SU-DHL-6 (cell line): ENCODE results near the gene DIPK1B.

Experiments
- H2AFZ ChIP-seq: fragments of 200-600 bp; sonication (generic); 2 replicates; pipeline ENCODE4 v1.6.1; 2014; ENCODE audit warnings: low read depth, mild to moderate bottlenecking, moderate library complexity, mixed read lengths, antibody characterized with exemption, low read length; ENCODE audit not compliant: severe bottlenecking
- H3F3A ChIP-seq: fragments of 200-600 bp; shearing (Covaris generic); 2 replicates; pipeline ENCODE4 v1.6.0; 2016; ENCODE audit warnings: antibody characterized with exemption, mild to moderate bottlenecking; ENCODE audit not compliant: insufficient read depth
- H3K27ac ChIP-seq: fragments of 200-600 bp; sonication (generic); 2 replicates; pipeline ENCODE4 v1.5.1; 2016; ENCODE audit warnings: low read depth, mild to moderate bottlenecking, low read length, moderate library complexity, mixed read lengths
- H3K27me3 ChIP-seq: fragments of 200-600 bp; sonication (generic), shearing (Covaris generic); 2 replicates; pipeline ENCODE4 v1.6.0; 2014; ENCODE audit warnings: mild to moderate bottlenecking, low read length
- H3K36me3 ChIP-seq: fragments of 200-600 bp; sonication (generic); 2 replicates; pipeline ENCODE4 v1.6.1; 2014; ENCODE audit warnings: mild to moderate bottlenecking, low read length, mixed read lengths
- H3K4me2 ChIP-seq: fragments of 300-600, 200-600 bp; shearing (Covaris generic), sonication (generic); 2 replicates; pipeline ENCODE4 v1.6.0; 2014; ENCODE audit warnings: low read length, low read depth, mild to moderate bottlenecking; ENCODE audit not compliant: poor library complexity, severe bottlenecking
- H3K4me3 ChIP-seq: fragments of 200-600 bp; sonication (generic); 2 replicates; pipeline ENCODE4 v1.5.1; 2014; ENCODE audit warnings: antibody characterized with exemption, low read length, mild to moderate bottlenecking, mixed read lengths; ENCODE audit not compliant: insufficient read depth, poor library complexity, severe bottlenecking
- H3K79me2 ChIP-seq: fragments of 200-600 bp; sonication (generic); 2 replicates; pipeline ENCODE4 v1.6.1; 2014; ENCODE audit warnings: mild to moderate bottlenecking, low read length, moderate library complexity; ENCODE audit not compliant: insufficient read depth
- H3K9ac ChIP-seq: fragments of 200-600 bp; sonication (generic); 2 replicates; pipeline ENCODE4 v1.7.0; 2014; ENCODE audit warnings: mild to moderate bottlenecking, low read length
- H3K9me2 ChIP-seq: fragments of 200-600 bp; sonication (generic); replicated peaks from 2 replicates; pipeline ENCODE4 v1.6.1; 2014; ENCODE audit warnings: low read length; ENCODE audit not compliant: insufficient read depth
- H3K9me3 ChIP-seq: fragments of 200-600 bp; sonication (generic); 2 replicates; pipeline ENCODE4 v1.6.1; 2014; ENCODE audit warnings: low read length, mixed read lengths; ENCODE audit not compliant: insufficient read depth
- H4K20me1 ChIP-seq: fragments of 200-600 bp; sonication (generic); 2 replicates; pipeline ENCODE4 v1.6.1; 2014; ENCODE audit warnings: low read depth, mild to moderate bottlenecking, antibody characterized with exemption, low read length, moderate library complexity, mixed read lengths
- CTCF ChIP-seq: fragments of 200-600 bp; sonication (generic); IDR thresholded peaks from one replicate; pipeline ENCODE4 v1.5.1; 2017; ENCODE audit warnings: antibody characterized with exemption, mild to moderate bottlenecking, low read length, moderate library complexity; ENCODE audit not compliant: insufficient read depth, poor library complexity, severe bottlenecking
- EZH2phosphoT487 ChIP-seq: fragments of 200-600 bp; sonication (generic), shearing (Covaris generic); conservative IDR thresholded peaks from 2 replicates; pipeline ENCODE4 v1.6.1; 2018; ENCODE audit warnings: mild to moderate bottlenecking, antibody characterized with exemption, low read length, moderate library complexity, mixed read lengths

DIPK1B gene

GRCh38 chr9:136669791-136670464, 42.4 kb upstream of the DIPK1B start:
- H3K79me2 ChIP-seq, result no peaks in the 10 kb centered on the region
- H3K36me3 ChIP-seq, result no peaks in the 10 kb centered on the region
- no peak overlapping the region for H2AFZ ChIP-seq
- no peaks in the 10 kb centered on the region for H4K20me1 ChIP-seq
- no peaks in the 10 kb centered on the region for H3K9me3 ChIP-seq
- H3K9ac ChIP-seq, result no peak overlapping the region
- no peaks in the 10 kb centered on the region for H3F3A ChIP-seq
- H3K4me2 ChIP-seq, result no peak overlapping the region
- no peaks in the 10 kb centered on the region for H3K27me3 ChIP-seq
- no peak overlapping the region for H3K4me3 ChIP-seq
- no peak overlapping the region for H3K27ac ChIP-seq
- TF ChIP-seq EZH2phosphoT487, result no peak
- no peak for TF ChIP-seq CTCF
- no peaks in the 10 kb centered on the region for H3K9me2 ChIP-seq

- Histone ChIP-seq H3K9me2 (no peaks in the 10 kb centered on the region), H3K4me2 (no peak overlapping the region), H3K4me3 (no peak overlapping the region), H3K79me2 (no peaks in the 10 kb centered on the region), H3K27ac (no peak overlapping the region), H3K36me3 (no peaks in the 10 kb centered on the region), H3K27me3 (no peaks in the 10 kb centered on the region), H3K9me3 (no peaks in the 10 kb centered on the region), H4K20me1 (no peaks in the 10 kb centered on the region), H3K9ac (no peak overlapping the region), H2AFZ (no peak overlapping the region), H3F3A (no peaks in the 10 kb centered on the region)
- TF ChIP-seq EZH2phosphoT487 (no peak), CTCF (no peak)
Measured at GRCh38 chr9:136670576-136671253, 41.7 kb upstream of the DIPK1B start.

GRCh38 chr9:136671254-136671614, 41.1 kb upstream of the DIPK1B start:
- Histone ChIP-seq H3F3A (no peaks in the 10 kb centered on the region), H4K20me1 (no peaks in the 10 kb centered on the region), H3K4me3 (no peak overlapping the region), H3K9me3 (no peaks in the 10 kb centered on the region), H3K79me2 (no peaks in the 10 kb centered on the region), H3K9ac (no peak overlapping the region), H3K27me3 (no peaks in the 10 kb centered on the region), H3K4me2 (no peak overlapping the region), H3K9me2 (no peaks in the 10 kb centered on the region), H2AFZ (no peak overlapping the region), H3K27ac (no peak overlapping the region), H3K36me3 (no peaks in the 10 kb centered on the region)
- TF ChIP-seq CTCF (no peak), EZH2phosphoT487 (no peak)
